Cortex of kidney (tissue), 1 donor: ENCODE results near the gene SUSD5.

Source experiments
- DNase-seq: peaks from one replicate; lab custom pipeline; 2025; lab: John Stamatoyannopoulos, UW

The SUSD5 gene

GRCh38 chr3:33218446-33219174 lies at the start of gene SUSD5:
SUSD5 (minus strand) TSS chr3:33218810; CDS start chr3:33218797, 13 bp downstream.
- no peak for DNase-seq

- DNase-seq = no peak
Observed at GRCh38 chr3:33260104-33260503, 41.5 kb upstream of the SUSD5 start.

GRCh38 chr3:33256249-33256648 lies 37.6 kb upstream of the SUSD5 start:
- no peak for DNase-seq

GRCh38 chr3:33250712-33251111 lies 32.1 kb upstream of the SUSD5 start:
- DNase-seq = no peak

- DNase-seq = no peak
Observed at GRCh38 chr3:33246786-33247185, 28.2 kb upstream of the SUSD5 start.

GRCh38 chr3:33240261-33240660 lies 21.7 kb upstream of the SUSD5 start:
- no peak for DNase-seq

GRCh38 chr3:33238923-33239322 lies 20.3 kb upstream of the SUSD5 start:
- DNase-seq = no peak

GRCh38 chr3:33237439-33237838 lies 18.8 kb upstream of the SUSD5 start:
- DNase-seq = no peak

GRCh38 chr3:33236005-33236404 lies 17.4 kb upstream of the SUSD5 start:
- no peak for DNase-seq

- no peak for DNase-seq
Observed at GRCh38 chr3:33233884-33234283, 15.3 kb upstream of the SUSD5 start.

- no peak for DNase-seq
Observed at GRCh38 chr3:33231756-33232465, 13.3 kb upstream of the SUSD5 start.

- DNase-seq = no peak
Observed at GRCh38 chr3:33229947-33230346, 11.3 kb upstream of the SUSD5 start.

- no peak for DNase-seq
Observed at GRCh38 chr3:33229066-33229465, 10.5 kb upstream of the SUSD5 start.

GRCh38 chr3:33221241-33221640 lies 2.6 kb upstream of the SUSD5 start:
- DNase-seq = no peak

GRCh38 chr3:33219175-33219487 lies 521 bp upstream of the SUSD5 start:
- no peak for DNase-seq

- DNase-seq = no peak
Observed at GRCh38 chr3:33217866-33218445, 654 bp downstream of the SUSD5 start.

- DNase-seq = no peak
Observed at GRCh38 chr3:33215739-33216138, 2.9 kb downstream of the SUSD5 start.

GRCh38 chr3:33212406-33212805 lies 6.2 kb downstream of the SUSD5 start:
- DNase-seq = no peak

- no peak for DNase-seq
Observed at GRCh38 chr3:33211444-33211843, 7.2 kb downstream of the SUSD5 start.

GRCh38 chr3:33209357-33209756 lies 9.3 kb downstream of the SUSD5 start:
- DNase-seq = no peak

GRCh38 chr3:33202711-33203457 lies 15.7 kb downstream of the SUSD5 start:
- DNase-seq = no peak

- DNase-seq = no peak
Observed at GRCh38 chr3:33201195-33201594, 17.4 kb downstream of the SUSD5 start.

GRCh38 chr3:33196538-33196937 lies 22.1 kb downstream of the SUSD5 start:
- DNase-seq = no peak
